Activated CD4-positive, alpha-beta T cell treated with anti-CD3 and anti-CD28 coated beads, Interleukin-2, Interleukin-4, amounts not matched to agents 100 ng/mL and 50 ng/mL, durations not matched to agents 16 hours and 8 hours (primary cell): ENCODE measurements around the gene CETP.
A peak's percentile ranks its signal among the peaks of the same experiment; 100 is the strongest.
"Not testable (repeated sequence)": the region's sequence is repeated elsewhere in the genome, so short reads cannot be mapped to it uniquely, and the experiment has no call there.

Source experiments
- DNase-seq: peaks from one replicate; pipeline ENCODE4 v3.0.0-alpha.2; 2020; ENCODE audit warnings: low spot score

Gene CETP

DNA sequence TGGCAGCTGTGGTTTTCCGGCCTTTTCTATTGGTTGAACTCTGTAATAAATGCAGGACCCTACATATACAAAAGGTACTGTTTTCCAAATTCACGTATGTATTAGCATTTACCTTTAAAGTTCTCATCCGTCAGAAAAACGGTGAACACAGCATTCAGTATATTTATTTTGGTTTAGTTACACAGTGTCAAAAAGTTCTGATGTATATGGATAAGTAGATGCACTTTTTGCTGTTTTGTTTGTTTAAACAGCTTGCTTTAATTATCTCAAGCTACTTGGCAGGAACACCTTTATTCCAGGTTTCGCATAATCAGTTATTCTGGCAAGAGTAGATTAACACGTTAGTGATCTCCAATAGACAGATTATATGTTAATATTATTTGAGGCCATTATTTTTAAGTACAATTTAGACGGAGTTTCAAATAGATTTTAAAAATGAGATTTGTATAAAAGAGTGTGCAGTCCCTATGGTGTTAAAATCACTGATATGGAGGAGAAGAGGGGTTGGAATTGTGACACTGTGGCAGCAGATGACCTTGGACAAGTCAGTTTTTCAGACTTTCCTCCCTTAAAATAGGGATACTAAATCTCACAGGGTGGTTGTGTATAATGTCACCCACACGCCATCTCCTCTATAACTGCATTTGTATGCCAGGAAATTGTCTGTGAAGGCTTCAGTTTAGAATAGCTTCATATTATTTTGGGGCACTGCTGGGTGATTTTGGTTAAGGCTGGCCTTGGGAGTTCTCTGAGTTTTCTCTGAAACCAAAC, 27.7 kb upstream of the CETP start:
- DNase-seq, result no peak

DNA sequence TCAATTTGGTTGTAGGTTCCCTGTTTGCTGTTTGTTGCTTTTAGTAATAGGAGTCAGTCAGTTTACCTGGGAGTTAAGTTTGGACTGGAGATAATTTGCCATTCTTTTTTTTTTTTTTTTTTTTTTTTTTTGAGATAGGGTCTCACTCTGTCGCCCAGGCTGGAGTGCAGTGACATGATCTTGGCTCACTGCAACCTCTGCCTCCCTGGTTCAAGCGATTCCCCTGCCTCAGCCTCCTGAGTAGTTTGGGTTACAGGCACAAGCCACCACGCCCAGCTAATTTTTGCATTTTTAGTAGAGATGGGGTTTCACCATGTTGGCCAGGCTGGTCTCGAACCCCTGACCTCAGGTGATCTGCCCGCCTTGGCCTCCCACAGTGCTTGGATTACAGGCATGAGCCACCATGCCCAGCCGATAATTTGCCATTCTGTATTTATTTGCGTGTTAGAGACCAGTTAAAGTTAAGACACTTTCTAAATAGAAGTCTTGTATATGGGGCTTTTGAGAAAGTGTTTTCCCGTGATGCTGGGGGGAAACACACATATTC, 27.1 kb upstream of the CETP start:
- not testable (repeated sequence) for DNase-seq

DNA sequence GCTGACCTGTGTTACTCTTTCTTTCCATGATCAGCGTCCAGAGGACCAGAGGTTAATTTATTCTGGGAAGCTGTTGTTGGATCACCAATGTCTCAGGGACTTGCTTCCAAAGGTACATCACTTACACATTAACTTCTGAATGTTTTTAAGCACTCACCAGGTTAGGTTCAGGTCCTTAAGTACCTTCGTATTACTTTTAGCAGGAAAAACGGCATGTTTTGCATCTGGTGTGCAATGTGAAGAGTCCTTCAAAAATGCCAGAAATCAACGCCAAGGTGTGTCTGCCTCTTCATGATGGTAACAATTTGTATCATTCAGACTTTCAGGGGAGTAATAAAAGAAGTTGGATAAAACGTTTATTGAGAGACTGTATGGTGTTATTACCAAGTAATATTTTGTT, 26.5 kb upstream of the CETP start:
- DNase-seq, result no peak

DNA sequence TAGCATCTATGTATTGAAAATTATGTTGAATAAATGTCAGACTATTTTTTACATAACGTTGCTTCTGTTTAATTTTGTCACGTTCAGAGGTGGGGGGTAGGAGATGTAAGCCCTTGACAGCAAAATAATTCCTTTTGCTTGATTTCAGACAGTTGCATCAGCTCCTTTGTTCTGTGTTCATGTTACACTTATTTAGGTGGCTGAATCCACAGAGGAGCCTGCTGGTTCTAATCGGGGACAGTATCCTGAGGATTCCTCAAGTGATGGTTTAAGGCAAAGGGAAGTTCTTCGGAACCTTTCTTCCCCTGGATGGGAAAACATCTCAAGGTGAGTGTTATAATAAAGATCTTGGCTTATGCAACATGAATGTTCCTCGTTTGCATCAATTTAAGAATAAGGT, 25.3 kb upstream of the CETP start:
- DNase-seq, result no peak

DNA sequence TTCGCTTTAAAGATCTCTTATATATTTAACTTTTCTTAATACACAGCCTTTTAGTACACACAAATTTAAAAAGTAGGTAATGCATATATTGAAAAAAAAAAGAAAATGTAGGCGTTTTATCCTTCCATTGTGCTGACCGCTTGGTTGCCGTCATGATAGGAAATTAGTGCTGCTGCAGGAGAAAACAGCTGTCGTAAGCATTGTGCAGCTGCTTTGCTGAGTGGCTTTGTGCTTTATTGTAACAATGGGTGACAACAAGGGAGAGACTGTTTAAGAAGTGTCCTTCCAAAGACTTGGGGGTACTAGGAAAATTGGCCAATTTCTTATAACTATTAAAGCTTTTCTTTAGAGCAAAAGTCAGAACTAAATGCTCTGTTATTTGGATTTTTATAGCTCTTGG, 24.8 kb upstream of the CETP start:
- DNase-seq, result no peak

DNA sequence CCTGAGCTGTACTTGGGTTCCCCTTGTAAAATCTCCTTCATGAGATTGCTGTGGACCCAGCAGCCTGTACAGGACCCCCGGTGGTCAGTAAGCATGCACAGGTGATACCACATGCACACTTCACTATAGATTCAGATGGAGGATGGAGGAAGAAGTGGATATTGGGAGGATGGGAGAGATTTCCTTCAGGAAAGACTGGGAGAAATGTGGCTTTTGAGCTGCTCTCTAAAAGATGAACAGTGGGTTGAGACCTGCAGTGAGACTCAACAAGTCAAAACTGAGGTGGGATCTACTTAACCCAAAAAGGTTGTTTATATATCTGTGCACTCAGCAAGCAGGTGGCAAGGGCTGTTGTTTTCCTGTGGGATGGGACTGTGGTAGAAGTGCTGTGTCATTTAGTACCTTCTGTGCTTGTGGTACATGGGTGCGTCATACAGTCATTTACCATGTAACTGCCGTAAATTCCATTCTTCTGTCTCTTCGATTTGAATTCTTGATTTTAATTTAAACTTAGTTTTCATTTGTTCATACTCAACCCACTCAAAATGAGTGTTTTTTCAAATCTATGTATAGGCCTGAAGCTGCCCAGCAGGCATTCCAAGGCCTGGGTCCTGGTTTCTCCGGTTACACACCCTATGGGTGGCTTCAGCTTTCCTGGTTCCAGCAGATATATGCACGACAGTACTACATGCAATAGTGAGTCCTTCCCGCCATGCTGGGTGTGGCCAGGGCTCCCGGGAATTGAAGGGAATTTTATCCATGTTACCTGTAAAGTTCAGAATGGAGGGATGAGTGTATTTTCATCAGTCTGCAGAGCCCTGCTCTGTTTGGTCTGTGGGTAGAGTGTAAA, 22.9 kb upstream of the CETP start:
- DNase-seq, result peak; percentile 88

DNA sequence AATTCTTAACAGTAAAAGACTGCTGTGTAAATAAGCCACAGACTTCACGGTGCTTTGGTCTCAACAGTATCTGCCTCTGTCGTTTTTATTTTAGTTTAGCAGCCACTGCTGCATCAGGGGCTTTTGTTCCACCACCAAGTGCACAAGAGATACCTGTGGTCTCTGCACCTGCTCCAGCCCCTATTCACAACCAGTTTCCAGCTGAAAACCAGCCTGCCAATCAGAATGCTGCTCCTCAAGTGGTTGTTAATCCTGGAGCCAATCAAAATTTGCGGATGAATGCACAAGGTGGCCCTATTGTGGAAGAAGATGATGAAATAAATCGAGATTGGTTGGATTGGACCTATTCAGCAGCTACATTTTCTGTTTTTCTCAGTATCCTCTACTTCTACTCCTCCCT, 21.9 kb upstream of the CETP start:
- no peak for DNase-seq

DNA sequence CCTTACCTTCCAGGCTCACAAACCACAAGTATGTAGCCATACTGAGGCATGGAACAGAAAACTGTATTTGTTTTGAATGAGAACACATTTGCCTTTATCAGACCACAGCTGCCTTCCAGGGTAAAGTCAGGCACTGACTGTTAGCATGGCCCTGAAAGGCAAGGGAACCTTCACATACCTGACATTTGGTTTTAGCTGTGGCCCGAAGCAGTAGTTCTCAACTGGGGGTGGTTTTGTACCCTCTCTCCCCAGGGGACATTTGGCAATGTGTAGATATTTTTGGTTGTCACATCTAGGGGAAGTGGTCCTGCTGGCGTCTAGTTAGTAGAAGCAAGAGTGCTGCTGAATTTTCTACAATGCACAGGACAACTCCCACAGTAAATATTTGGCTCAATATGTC, 20.7 kb upstream of the CETP start:
- DNase-seq, result no peak

DNA sequence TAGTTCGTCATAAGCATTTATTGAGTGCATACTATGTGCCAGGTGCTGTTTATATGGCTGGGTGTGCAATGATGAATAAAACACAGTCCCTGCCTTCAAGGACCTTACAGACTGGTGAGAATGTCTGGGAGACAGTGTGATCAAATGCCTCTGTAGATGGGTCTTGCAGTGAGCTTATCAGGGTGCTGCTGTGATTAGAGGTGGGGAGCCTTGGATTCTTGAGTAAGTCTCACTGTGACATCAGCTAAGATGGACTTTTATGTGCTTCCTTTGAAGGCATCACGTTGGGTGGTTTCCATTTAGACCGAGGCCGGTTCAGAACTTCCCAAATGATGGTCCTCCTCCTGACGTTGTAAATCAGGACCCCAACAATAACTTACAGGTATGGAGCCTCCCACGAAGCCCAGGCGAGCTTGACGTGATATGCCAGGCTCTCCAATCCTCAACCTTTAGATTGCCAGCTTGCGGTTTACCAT, 19.9 kb upstream of the CETP start:
- no peak for DNase-seq

DNA sequence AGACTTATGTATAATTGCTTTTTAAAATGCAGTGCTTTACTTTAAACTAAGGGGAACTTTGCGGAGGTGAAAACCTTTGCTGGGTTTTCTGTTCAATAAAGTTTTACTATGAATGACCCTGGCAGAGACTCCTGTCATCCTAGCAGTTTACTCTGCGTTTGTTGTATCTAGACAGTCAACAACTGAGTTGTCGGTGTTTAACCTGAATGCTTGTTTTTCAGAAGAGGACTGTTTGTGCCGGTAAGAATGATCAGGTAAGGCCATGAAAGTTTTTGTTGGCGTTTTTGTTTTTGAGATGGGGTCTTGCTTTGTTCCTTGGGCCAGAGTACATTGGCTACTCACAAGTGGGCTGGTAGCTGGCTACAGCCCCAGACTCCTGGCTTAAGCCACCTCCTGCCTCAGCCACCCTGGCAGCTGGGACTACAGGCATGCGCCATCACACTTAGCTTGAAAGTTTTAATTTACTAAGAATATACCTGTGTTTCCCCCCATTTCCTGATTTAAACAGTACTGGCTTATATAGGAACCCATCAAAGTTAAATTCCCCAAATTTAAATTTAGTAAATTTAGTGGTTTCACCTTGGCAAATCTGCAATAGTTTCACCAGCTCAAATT, 17.9 kb upstream of the CETP start:
- DNase-seq, result peak; percentile 21

DNA sequence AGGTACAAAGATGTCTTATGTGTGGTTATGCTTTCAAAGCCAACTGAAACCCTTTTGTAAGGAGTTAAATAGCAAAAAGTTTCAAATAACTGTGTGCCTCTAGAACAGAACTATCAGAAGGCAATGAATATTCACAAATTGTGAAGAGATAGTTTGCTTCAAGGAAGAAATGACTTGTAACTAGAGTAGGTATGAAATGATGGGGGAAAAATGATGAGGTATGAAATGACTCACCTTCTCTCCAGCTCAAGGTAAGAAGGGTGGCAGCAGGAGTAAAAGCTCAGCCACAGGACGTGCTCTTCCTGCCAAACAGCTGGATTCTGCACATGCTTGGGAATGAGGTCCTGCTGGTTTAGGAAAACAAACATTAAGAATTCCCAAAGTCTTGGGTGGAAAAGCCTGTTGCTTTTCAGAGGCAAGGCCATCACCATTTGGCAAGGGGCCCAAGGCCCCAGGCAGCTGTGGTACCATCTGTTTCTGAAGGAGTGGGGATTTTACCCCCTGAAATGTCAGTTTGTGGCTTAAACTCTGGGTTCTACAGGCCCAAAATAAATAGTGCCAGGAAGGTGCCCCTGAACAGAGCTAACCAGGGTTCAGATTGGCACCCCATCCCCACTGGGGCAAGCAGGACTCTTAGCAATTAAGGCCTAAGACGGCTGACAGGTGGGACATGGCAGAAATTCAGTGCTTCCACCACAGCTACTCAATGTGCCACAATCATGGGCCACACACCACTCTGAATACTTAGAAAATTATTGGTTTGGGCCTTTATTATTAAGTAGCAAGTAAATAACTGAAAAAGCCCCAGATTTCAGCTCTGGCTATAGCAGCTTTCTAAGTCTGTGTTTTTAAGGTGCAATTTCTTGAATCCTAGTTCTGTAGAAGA, 16.6 kb upstream of the CETP start:
- peak; percentile 85 for DNase-seq

DNA sequence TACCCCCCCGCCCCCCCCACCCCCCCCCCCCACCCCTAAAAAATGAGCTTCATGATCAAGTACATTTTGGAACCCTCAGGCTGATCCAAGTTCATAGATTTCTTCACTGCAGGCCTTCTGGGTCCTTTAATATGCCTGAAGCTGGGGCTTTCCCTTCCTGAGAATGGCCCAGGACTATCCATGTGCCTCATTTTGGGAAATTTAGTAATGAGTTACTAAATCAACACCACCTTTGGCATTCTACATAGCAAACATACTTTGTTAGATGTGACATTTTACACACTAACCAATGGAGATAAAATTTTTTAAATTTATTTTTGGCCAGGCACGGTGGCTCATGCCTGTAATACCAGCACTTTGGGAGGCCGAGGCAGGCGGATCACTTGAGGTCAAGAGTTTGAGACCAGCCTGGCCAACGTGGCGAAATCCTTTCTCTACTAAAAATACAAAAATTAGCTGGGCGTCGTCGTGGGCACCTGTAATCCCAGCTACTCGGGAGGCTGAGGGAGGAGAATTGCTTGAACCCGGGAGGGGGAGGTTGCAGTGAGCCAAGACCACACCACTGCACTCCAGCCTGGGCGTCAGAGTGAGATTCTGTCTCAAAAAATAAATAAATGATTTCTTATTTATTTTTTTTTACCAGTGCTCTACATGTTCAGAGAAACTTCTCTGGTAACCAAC, 15.8 kb upstream of the CETP start:
- DNase-seq, result no peak

DNA sequence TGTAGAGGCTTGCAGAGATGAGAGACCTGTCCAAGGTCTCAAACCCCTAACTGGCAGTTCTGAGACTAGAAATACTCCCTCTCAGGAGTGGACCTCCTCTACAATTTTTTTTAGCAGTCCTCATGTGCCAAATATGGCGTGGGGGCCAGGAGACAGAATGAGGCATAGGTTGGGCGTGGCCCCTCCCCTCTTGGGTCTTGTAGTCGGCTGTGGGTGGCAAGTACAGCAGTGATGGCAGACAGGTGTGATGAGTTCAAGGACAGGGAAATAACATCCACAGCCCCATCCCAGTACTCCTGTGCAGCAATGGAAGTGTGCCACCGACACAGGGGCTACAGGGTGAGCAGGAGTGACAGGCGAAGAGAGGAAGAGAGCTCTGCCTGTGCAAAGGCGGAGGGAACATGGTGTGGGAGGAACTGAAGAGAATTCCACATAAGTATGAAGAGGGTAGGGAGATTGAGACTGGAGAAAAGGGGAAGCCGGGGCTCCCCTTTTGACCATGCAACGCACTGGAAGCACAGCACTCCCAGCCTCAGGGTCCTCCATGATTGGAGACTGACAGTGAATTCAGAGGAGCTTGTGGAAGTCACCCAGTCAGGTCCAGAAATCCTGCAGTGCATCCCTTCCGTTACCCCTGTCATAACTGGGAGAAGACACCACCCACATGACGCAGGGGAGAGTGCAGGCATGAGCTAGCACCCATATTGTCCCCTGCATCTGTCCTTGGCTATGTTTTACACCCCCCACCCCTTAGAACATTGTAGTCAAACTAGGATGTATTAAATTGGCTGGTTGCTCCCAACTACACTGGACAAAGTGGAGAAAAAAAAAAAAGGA, 14.8 kb upstream of the CETP start:
- DNase-seq, result no peak

DNA sequence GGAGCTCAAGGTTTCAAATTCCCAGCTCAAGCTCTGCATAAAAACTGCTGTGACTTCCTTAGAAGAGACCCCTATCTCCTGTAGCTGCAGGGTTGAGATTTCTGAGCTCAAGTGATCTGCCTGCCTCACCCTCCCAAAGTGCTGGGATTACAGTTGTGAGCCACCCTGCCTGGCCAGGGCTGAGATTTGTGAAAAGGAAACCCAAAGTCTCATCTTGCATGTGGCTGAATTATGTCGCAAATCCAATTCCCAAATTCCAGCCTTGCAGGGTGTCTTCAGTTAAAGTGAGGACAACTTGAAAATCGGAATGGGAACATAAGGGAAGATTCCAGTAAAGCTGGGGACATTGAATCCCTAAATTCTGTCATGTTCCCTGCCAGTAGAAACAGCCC, 14.2 kb upstream of the CETP start:
- no peak for DNase-seq

DNA sequence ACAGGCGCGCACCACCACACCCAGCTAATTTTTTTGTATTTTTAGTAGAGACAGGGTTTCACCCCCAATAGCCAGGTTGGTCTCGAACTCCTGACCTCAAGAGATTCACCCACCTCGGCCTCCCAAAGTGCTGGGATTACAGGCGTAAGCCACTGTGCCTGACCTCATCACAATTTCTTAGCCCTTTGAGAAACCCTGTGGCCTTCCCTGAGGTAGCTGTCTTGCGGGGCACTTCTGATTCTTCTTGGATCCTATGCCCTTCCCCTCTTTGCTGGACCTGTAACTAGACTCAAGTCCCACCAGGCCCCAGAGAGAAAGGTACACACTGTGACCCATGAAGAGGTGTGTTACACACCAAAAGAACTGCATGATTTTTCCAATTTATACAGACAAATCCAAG, 13.5 kb upstream of the CETP start:
- DNase-seq, result no peak

DNA sequence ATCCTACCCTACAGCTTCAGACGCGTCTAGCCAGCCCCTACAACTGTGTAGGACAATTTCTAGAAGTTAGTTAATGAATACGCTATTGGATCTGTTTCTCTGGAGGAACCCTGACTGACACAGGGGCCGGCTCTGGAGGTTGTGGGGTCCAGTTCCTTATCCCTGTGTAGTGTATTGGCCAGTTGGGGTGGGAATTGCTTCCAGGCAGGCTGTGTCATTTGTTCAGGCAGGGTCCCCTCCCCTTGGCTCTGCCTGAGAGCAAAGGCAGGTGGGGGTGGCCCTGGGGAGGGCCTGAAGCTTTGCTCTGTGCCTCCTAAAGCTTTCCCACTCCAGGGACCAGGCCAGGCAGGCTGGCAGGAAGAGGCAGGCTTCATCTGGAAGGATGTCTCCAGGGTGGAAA, 11.7 kb upstream of the CETP start:
- DNase-seq, result no peak

DNA sequence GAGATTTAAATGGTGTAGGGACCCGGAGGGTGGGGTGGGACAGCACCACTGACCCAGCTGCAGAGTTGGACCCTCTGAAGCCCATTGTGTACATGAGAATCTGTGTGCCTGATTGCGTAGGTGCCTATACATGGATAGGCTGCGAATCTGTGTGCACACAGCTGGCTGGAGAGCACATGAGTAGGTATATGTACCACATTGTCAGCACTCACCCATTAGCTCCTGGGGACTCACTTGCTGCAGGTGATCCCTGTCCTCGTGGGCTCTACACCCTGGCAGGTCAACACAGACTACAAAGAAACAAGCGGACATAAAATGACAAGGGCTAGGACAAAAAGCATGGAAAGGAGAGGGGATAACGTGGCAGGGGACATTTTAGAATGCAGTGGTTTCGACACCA, 11.3 kb upstream of the CETP start:
- no peak for DNase-seq

DNA sequence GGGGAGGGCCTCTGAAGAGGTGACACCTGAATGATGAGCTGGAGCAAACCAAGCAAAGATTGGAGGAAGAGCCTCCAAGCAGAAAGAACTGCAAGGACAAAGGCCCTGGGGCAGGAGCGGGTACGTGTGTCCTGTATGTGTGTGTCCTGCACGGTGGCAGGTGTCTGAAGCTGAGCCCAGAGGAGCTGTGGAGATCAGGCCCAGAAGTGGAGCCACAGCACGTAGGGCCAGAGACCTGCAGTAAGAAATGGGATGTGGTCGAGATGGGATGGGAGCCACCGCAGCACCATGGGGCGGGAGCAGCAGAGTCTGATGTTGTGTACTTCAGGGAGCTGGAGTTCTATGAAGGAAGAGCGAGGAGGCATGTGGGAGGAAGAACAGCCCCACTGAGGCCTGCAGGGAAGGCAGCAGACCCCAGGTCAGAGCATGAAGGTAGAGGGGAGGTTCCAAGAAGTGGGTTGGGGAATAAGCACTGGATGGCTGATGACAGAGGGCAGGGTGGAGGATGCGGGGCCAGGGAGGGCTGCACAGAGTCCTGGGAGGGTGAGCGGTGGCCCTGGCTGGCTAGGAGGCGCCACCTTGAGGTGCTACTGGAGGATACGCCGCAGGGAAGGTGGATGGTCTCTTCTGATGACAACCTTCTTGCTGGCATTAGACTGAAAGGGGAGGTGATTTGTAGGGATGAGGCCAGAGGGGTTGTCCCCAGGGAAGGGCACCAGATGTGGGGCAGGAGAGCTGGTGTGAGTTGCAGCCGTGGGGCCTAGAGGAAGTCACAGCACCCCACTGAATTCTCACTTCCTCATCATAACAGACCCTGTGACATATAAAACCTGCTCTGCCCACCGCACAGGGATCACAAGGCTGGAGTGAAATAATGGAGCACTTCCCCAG, 10.6 kb upstream of the CETP start:
- DNase-seq, result peak; percentile 67

DNA sequence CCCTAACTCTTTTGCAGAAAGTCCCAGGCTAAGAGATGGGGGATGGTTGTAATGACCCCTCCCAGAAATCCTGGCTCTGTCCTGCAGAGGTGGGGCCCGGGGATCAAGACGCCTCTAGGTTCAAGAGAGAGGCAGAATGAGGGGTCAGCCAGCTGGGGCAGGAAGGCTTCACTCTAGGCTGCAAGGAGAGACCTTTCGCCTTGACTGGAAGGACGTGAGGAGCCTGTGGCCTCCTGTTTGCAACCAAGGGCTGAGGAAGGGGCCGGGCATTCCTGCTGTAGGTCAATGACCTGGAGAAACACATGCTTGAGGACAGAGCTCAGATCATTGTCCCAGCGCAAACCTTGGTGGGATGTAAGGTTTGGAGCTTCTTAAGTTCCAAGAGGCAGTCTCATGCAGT, 8.7 kb upstream of the CETP start:
- DNase-seq, result no peak
